Measurements from ENCODE around the gene NDUFB11.

- TF ChIP-seq CTCF (conservative IDR thresholded peaks at IDR 0.05; ENCODE audit: low read length) = no peak
- TF ChIP-seq EZH2phosphoT487 (IDR thresholded peaks at IDR 0.05; ENCODE audit: borderline replicate concordance, low read depth, low read length) = no peak
Observed at GRCh38 chrX:47101206-47101605, 43.3 kb downstream of the NDUFB11 start.

All from OCI-LY7 (cell line).